T-cell (primary cell): Measurements from ENCODE around the gene WFDC8. TPM values are rescaled to one million over a fixed set of nuclear protein-coding genes. Genes with fewer than 3 reads are reported as not detected.

ENCODE experiments used
- ATAC-seq, 4 experiments: fragments of 200-7000 bp in 3 of 4; fragments of 150-1000 bp in 1 of 4; cut with Tn5 transposase; replicated peaks in 1 of 4; 1 replicate in 3 of 4; 2 replicates in 1 of 4; pipeline ENCODE4 v1.10.0; 2021; ENCODE audit warnings: moderate library complexity in 3 of 4, mild to moderate bottlenecking in 2 of 4, moderate number of reproducible peaks in 1 of 4
- CTCF ChIA-PET, 2 donors: fragments of 300-600 bp; sonication (Branson Sonifier 250); formaldehyde crosslinking; loops; one replicate each; lab custom pipeline; 2022; ENCODE audit warnings: antibody characterized with exemption in 2 of 2; lab: Charles Lee
- POLR2A ChIA-PET, 2 donors: fragments of 300-600 bp; sonication (Branson Sonifier 250); formaldehyde crosslinking; loops; one replicate each; lab custom pipeline; 2022; ENCODE audit warnings: antibody characterized with exemption in 2 of 2; lab: Charles Lee
- DNase-seq, 35 experiments: peaks; one replicate each; pipeline versions ENCODE4 v3.0.0 to v3.0.0-alpha.2; 2013 to 2023
- H3K27ac ChIP-seq: one replicate; pipeline ENCODE4 v1.5.1; 2013; ENCODE audit warnings: low read length
- H3K27me3 ChIP-seq, 2 experiments: replicated peaks in 1 of 2; 1 replicate in 1 of 2; 2 replicates in 1 of 2; pipeline versions ENCODE4 v1.6.1 to v1.7.0; 2013; ENCODE audit warnings: low read length in 1 of 2, mixed read lengths in 1 of 2; ENCODE audit not compliant: control insufficient read depth in 2 of 2, insufficient read depth in 2 of 2; ENCODE audit errors: extremely low read depth in 1 of 2
- H3K36me3 ChIP-seq, 2 donors: 1 replicate in 1 of 2; 2 replicates in 1 of 2; pipeline versions ENCODE4 v1.6.1 to v1.7.0; 2013; ENCODE audit warnings: low read length in 1 of 2; ENCODE audit not compliant: control insufficient read depth in 2 of 2, insufficient read depth in 1 of 2; ENCODE audit errors: extremely low read depth in 1 of 2
- H3K4me1 ChIP-seq, 2 experiments: 1 replicate in 1 of 2; 2 replicates in 1 of 2; pipeline versions ENCODE4 v1.6.1 to v1.7.0; 2013; ENCODE audit warnings: low read length in 2 of 2, mixed read lengths in 1 of 2; ENCODE audit not compliant: insufficient read depth in 2 of 2, control insufficient read depth in 1 of 2; ENCODE audit errors: extremely low read depth in 1 of 2
- H3K4me3 ChIP-seq, 2 donors: 1 replicate in 1 of 2; 2 replicates in 1 of 2; pipeline versions ENCODE4 v1.5.1 to v1.7.0; 2013; ENCODE audit warnings: mild to moderate bottlenecking in 2 of 2, low read length in 1 of 2, moderate library complexity in 1 of 2; ENCODE audit not compliant: control insufficient read depth in 1 of 2; ENCODE audit errors: extremely low read depth in 1 of 2
- H3K9me3 ChIP-seq: 2 replicates; pipeline ENCODE4 v1.7.0; 2013
- H3K27ac Mint-ChIP-seq, 2 donors: one replicate each; pipeline ENCODE4 v1.8.0; 2020 to 2021; ENCODE audit warnings: mild to moderate bottlenecking in 2 of 2, mixed read lengths in 2 of 2
- H3K27me3 Mint-ChIP-seq, 2 donors: one replicate each; pipeline ENCODE4 v1.8.0; 2021 to 2022; ENCODE audit warnings: mixed read lengths in 2 of 2
- H3K36me3 Mint-ChIP-seq: one replicate; pipeline ENCODE4 v1.8.0; 2021; ENCODE audit warnings: mixed read lengths
- H3K4me1 Mint-ChIP-seq, 3 donors: one replicate each; pipeline ENCODE4 v1.8.0; 2020 to 2022; ENCODE audit warnings: mixed read lengths in 3 of 3, mild to moderate bottlenecking in 1 of 3
- H3K4me3 Mint-ChIP-seq, 3 donors: one replicate each; pipeline ENCODE4 v1.8.0; 2020 to 2022; ENCODE audit warnings: mild to moderate bottlenecking in 3 of 3, mixed read lengths in 3 of 3, moderate library complexity in 3 of 3
- H3K9me3 Mint-ChIP-seq, 3 donors: one replicate each; pipeline ENCODE4 v1.8.0; 2020 to 2022; ENCODE audit warnings: mixed read lengths in 3 of 3
- WGBS: methylation state at CpG from one replicate; pipeline ENCODE4 v1.1.5; 2013; ENCODE audit warnings: missing lambda C conversion rate; ENCODE audit not compliant: insufficient coverage; 5-methylcytosine and 5-hydroxymethylcytosine counted together
- total RNA-seq, 35 experiments: library from RNA in 6 of 35; stranded (reverse) in 6 of 35; fragments of 120-200 nt in 1 of 35; gene quantifications; one replicate each; pipeline versions ENCODE4 v1.2.1 to v1.2.4 and lab custom pipeline; 2013 to 2026

The WFDC8 gene
- total RNA-seq, 5 donors from 2014 or later (not counting 1 experiment from before 2014, with no cell fraction given) = not detected

DNA sequence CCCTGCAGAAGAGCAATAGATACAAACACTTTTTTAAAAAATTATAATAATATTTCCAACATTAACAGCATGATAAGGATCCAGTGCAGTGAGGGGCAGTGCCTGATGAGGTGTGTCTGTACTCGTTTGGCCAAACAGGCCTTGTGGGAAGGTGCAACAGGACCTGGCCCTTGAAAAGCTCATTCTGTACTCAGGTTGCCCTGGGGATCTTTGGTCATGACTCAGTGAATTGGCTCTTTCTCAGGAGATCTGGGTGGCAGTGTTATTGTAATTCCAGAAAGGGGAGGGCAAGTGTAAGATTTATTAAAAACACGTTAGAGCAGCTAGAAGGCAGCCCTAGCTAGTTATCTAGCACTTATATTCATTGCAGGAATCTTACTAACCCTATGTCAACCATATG, 60.8 kb downstream of the WFDC8 start:
- Mint-ChIP-seq H3K36me3 (no peaks in the 10 kb centered on the region), H3K27ac (no peak overlapping the region), H3K9me3 (peaks cover 0 to 6% (median 0%) of the 10 kb centered on the region in 3 donors), H3K4me3 (no peak overlapping the region), H3K27me3 (peaks cover 27 to 46% of the 10 kb centered on the region in 2 donors), H3K4me1 (no peaks in the 10 kb centered on the region)
- ATAC-seq (no peak), DNase-seq (no peak)
- ChIA-PET POLR2A (no interaction called here), CTCF (interaction anchor here in 1 of 2 donors (0.7 kb wide), 1 partner anchor 296 kb away, joined by 6 read pairs; no protein-coding TSS in a partner anchor)
- Histone ChIP-seq H3K27ac (no peak overlapping the region), H3K4me1 (no peaks in the 10 kb centered on the region), H3K4me3 (no peak overlapping the region), H3K36me3 (no peaks in the 10 kb centered on the region), H3K9me3 (no peaks in the 10 kb centered on the region), H3K27me3 (peaks cover 0 to 5% of the 10 kb centered on the region in 2 experiments)
- WGBS = 56% methylated on average over 1 of the region's 2 CpGs

DNA sequence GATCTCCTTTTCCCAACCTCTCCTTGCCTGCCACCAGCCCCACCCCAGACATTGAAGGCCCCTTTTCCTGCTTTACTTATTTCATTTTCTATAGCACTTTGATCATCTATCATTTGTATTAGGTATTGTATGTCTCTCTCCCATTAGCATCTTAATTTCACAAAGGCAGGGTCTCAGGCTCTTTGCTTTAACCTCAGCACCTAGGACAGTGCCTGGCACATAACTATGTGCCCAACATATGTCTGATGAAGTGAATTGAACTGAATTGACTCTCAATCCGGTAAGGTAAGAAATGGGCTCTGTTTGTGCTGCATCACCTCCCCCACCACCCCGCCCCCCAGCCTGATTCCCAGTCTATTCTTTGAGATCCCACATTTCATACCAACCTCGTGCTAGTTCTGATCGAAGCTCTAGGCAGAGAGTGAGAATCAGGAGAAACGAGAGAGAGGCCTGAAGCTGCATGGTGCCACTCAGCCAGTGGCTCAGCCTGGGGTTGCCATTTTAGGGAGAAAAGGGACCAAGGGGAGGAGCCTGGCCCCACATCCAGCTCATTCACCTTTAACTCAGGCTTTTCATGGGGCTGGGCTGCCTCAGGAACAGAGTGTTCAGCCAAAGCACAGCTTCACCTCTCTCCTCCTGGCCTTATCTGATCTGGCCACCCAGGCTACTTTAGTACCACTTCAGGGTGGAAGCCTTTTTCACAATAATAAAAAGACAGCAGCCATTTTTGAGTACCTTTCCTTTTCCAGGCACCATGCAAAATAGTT, 63.8 kb downstream of the WFDC8 start, which contains the start of gene SPINT3:
Gene SPINT3, minus strand, starts transcription at position 476 of the 767 bp plus-strand sequence. Its CDS starts 14 bp downstream, at position 462.
- no peak within 1 kb of the TSS for H3K27ac Mint-ChIP-seq
- no peaks in the 10 kb centered on the region for H3K4me1 Mint-ChIP-seq
- Histone ChIP-seq H3K27ac (no peak within 1 kb of the TSS), H3K9me3 (no peaks in the 10 kb centered on the region), H3K27me3 (peaks cover 0 to 5% of the 10 kb centered on the region in 2 experiments), H3K4me3 (no peak within 1 kb of the TSS), H3K36me3 (no peaks in the 10 kb centered on the region), H3K4me1 (no peaks in the 10 kb centered on the region)
- POLR2A ChIA-PET = no interaction called here
- H3K36me3 Mint-ChIP-seq = no peaks in the 10 kb centered on the region
- no peak within 1 kb of the TSS for H3K4me3 Mint-ChIP-seq
- peaks cover 23 to 49% of the 10 kb centered on the region in 2 donors for H3K27me3 Mint-ChIP-seq
- peaks cover 0 to 6% (median 0%) of the 10 kb centered on the region in 3 donors for H3K9me3 Mint-ChIP-seq
- CTCF ChIA-PET = no interaction called here
- ATAC-seq (no peak), DNase-seq (no peak)
- WGBS = no CpG with 5 or more reads among the region's 5 CpGs

DNA sequence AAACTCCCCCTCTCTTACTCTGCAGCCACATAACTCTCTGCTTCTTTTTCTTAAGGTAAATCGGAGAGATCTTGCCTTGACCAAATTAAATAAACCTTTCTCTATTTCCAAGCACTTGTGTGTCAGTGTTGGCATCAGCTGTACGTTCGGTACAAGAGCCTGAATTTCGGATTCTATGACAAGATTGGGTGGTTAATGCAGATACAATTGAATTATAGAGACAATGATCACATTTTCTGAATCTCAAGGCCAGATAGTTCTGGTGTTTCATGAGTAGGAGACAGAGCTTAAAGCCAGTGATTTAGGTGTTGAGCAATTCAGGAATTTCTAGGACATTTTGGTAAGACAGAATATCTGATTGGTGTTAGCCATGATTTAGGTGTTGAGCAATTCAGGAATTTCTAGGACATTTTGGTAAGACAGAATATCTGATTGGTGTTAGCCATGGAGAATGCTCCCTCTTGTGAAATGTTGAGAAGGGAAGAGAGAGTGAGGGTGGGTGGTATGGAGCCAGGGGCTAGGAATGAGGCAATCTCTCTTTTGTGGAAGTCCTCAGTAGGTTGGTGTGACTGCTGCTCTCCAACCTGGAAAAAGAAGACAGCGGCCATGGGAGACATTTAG, 68.7 kb downstream of the WFDC8 start:
- H3K4me3 ChIP-seq = no peak overlapping the region
- H3K36me3 ChIP-seq = no peaks in the 10 kb centered on the region
- H3K4me1 ChIP-seq = no peaks in the 10 kb centered on the region
- POLR2A ChIA-PET = no interaction called here
- CTCF ChIA-PET = no interaction called here
- DNase-seq (no peak), ATAC-seq (no peak)
- H3K27ac Mint-ChIP-seq = no peak overlapping the region
- H3K9me3 ChIP-seq = no peaks in the 10 kb centered on the region
- no peak overlapping the region for H3K4me3 Mint-ChIP-seq
- peaks cover 0 to 2% (median 0%) of the 10 kb centered on the region in 3 donors for H3K4me1 Mint-ChIP-seq
- H3K27me3 ChIP-seq = peaks cover 0 to 5% of the 10 kb centered on the region in 2 experiments
- H3K27me3 Mint-ChIP-seq = peaks cover 20 to 49% of the 10 kb centered on the region in 2 donors
- WGBS = 70% methylated on average over 2 of the region's 5 CpGs
- no peaks in the 10 kb centered on the region for H3K36me3 Mint-ChIP-seq
- no peaks in the 10 kb centered on the region for H3K9me3 Mint-ChIP-seq
- no peak overlapping the region for H3K27ac ChIP-seq

DNA sequence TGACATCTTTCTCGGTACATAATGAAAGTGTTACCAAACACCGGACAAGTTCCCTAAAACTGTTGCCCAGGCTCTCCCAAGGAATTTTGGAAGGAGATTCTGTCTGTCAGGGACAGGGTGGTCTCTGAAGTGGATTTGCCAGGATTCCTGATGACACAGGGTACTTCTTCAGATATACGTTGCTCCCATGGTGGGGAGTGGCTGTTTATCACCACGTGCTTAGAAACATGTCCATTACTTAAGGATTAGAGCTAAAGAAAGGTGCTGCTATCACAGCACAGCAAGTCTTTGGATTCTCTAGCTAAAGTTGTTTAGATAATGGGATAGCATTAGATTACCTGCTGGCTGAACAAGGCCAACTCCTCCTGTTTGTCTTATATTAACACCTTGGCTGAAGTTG, 70.0 kb downstream of the WFDC8 start:
- Mint-ChIP-seq H3K9me3 (no peaks in the 10 kb centered on the region), H3K27ac (no peak overlapping the region), H3K36me3 (no peaks in the 10 kb centered on the region), H3K4me1 (peaks cover 0 to 2% (median 0%) of the 10 kb centered on the region in 3 donors), H3K27me3 (peaks cover 27 to 44% of the 10 kb centered on the region in 2 donors), H3K4me3 (no peak overlapping the region)
- 100% methylated on average over 3 of the region's 4 CpGs for WGBS
- Histone ChIP-seq H3K27me3 (peaks cover 0 to 6% of the 10 kb centered on the region in 2 experiments), H3K27ac (no peak overlapping the region), H3K4me1 (no peaks in the 10 kb centered on the region), H3K9me3 (no peaks in the 10 kb centered on the region), H3K4me3 (no peak overlapping the region), H3K36me3 (no peaks in the 10 kb centered on the region)
- ATAC-seq = no peak
- ChIA-PET CTCF (no interaction called here), POLR2A (no interaction called here)
- no peak for DNase-seq

DNA sequence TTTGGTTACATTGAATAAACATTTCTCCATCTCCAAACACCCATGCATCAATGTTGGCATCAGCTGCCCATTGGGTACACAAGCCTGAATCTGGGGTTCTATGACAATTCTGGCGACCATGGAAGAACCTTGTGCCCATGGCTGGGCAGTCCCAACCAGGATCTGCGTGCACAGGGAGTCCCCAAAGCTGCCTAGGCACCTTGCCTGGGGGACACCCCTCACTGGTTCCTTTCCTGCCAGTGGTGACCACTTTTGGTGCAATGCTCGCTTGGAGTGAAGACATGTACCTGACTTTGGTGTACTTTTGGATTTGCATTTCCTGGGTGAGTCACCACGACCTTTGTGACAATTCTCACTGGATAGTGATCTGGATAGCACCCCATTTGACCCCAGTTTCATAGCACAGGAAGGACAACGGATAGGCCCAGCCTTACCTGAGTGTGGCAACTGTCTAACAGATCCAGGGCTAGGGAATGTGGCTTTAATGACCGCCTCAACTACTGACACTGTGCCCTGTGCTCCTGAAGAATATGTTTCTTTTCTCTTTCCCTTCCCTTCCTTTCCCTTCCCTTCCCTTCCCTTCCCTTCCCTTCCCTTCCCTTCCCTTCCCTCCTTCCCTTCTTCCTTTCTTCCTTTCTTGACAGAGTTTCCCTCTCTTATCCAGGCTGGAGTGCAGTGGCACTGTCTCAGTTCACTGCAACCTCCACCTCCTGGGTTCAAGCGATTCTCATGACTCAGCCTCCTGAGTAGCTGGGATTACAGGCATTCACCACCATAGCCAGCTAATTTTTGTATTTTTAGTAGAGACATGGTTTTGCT, 70.8 kb downstream of the WFDC8 start:
- no peak for ATAC-seq

More for the DNA sequence above, 70.8 kb downstream of the WFDC8 start:
- WGBS = 55% methylated on average over 6 of the region's 7 CpGs
- H3K36me3 Mint-ChIP-seq = no peaks in the 10 kb centered on the region
- no peak for DNase-seq
- no peak overlapping the region for H3K4me3 Mint-ChIP-seq
- no peaks in the 10 kb centered on the region for H3K4me1 ChIP-seq
- H3K27ac ChIP-seq = no peak overlapping the region
- no peak overlapping the region for H3K27ac Mint-ChIP-seq
- no peaks in the 10 kb centered on the region for H3K9me3 ChIP-seq
- H3K36me3 ChIP-seq = no peaks in the 10 kb centered on the region
- H3K9me3 Mint-ChIP-seq = no peaks in the 10 kb centered on the region
- no peak overlapping the region for H3K4me3 ChIP-seq
- peaks cover 0 to 7% of the 10 kb centered on the region in 2 experiments for H3K27me3 ChIP-seq
- H3K4me1 Mint-ChIP-seq = peaks cover 0 to 2% (median 0%) of the 10 kb centered on the region in 3 donors
- ChIA-PET CTCF (no interaction called here), POLR2A (no interaction called here)
- peaks cover 28 to 47% of the 10 kb centered on the region in 2 donors for H3K27me3 Mint-ChIP-seq
